Iris pigment epithelial cell (primary cell): ENCODE measurements around the gene ORAI3.
A peak's percentile ranks its signal among the peaks of the same experiment; 100 is the strongest.

Experiments used
- DNase-seq: peaks from one replicate; pipeline ENCODE4 v3.0.0-alpha.2; 2011; ENCODE audit warnings: low read depth

ORAI3 gene

DNA sequence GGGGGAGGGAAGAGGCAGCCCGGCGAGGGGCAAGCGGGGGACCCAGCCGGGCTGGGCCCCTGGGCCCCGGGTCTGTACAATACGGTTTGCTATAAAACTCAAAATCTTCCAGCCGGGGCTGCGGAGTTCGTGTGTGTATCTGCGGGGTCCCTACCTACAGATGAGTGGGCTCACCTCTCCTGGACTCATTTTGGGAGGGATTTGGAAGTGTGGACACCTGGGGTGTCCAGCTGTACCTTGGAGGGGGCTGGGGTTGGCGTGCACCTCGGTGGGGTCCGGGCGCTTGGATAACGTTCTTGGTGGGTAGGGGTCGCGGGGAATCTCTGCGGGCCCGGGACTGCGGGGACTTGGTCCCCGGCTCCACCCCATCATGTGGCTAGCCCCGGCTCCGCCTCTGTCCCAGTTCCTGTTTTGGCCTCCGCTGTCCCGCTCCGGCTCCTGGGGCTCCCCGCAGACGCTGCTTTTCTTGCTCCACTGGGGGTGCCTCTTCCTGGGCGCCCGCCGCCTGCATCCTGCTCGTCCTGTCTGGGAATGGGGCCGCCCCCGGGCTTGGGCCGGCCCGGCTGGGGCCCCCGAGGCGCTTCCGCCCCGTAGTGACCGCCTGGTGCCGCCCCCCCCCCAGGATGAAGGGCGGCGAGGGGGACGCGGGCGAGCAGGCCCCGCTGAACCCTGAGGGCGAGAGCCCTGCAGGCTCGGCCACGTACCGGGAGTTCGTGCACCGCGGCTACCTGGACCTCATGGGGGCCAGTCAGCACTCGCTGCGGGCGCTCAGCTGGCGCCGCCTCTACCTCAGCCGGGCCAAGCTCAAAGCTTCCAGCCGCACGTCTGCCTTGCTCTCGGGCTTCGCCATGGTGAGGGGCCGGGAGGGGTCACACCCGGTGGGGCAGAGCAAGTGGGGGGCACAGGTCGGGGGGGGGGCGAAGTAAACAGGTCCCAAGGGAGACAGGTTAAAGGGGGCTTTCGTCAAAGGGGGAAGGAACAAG lies at the start of gene ORAI3:
ORAI3 (plus strand) TSS at position 402 of the 983 bp plus-strand sequence; CDS start at position 624, 222 bp downstream.
- DNase-seq: peak; percentile 63

- no peak for DNase-seq
Measured at GRCh38 chr16:30899794-30900193, 49.1 kb upstream of the ORAI3 start.

DNA sequence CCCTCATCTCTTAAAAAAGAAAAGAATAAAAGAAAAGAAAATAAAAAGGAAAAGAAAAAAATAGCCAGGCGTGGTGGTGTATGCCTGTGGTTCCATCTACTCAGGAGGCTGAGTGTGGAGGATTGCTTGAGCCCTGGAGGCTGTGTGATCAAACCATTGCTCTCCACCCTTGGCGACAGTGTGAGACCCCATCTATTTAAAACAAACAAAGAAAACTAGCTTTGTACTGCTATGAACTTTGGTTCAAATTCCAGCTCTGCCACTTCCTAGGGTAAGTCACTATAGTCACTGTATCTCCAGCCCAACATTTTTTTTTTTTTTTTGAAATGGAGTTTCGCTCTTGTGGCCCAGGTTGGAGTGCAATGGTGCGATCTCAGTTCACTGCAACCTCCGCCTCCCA lies 48.3 kb upstream of the ORAI3 start:
- no peak for DNase-seq

GRCh38 chr16:30901201-30902028 lies 47.5 kb upstream of the ORAI3 start:
- no peak for DNase-seq

- peak; percentile 67 for DNase-seq
Measured at GRCh38 chr16:30902029-30902972, 46.6 kb upstream of the ORAI3 start.

- no peak for DNase-seq
Measured at GRCh38 chr16:30903002-30903401, 45.9 kb upstream of the ORAI3 start.

- no peak for DNase-seq
Measured at GRCh38 chr16:30903596-30903995, 45.3 kb upstream of the ORAI3 start.

GRCh38 chr16:30904114-30904780 lies 44.6 kb upstream of the ORAI3 start:
- DNase-seq: no peak

DNA sequence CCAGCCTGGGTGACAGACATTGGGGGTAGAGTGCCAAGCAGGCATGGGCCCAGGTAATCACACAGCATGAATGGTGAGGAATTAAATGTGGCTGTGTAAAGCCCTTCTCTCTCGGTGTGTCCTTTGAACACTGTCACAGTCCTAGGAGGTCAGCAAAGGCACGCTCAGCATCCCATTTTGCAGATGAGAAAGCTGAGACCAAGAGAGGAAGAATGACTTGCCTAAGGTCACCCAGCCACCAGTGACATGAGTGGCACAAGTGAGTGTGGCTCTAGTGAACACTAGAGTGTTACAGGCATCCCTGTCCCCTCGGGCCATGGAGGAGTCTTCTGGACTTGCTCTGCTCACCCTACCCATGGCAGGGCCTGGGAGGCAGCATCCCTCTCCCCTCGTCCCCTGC lies 41.8 kb upstream of the ORAI3 start:
- no peak for DNase-seq

DNA sequence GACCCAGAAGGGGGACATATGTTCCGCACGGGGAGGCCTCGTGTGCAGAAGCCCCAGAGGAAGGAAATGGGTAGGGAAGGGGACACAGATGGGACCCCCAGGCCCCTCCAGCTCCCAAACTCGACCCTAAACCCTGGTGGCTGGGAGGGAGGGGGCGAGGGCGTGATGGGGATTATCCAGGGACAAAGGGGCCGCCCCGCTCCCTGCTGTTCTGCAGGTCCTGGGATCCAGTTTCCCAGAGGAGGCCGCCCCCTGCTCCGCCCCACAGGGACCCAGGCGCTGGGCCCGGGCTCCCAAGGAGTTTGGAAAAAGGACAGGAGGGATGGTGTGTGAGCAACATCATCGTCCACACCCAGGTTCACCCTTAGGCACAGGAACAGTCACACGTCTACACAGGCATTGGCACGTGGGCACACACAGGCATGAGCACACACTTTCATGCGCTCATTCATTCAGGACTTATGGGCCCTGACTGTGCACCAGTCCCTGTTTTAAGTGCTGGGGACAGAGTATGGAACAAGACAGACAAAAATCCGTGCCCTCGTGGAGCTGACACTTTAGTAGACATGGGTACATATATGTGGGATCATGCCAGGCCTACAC lies 38.3 kb upstream of the ORAI3 start:
- no peak for DNase-seq

DNA sequence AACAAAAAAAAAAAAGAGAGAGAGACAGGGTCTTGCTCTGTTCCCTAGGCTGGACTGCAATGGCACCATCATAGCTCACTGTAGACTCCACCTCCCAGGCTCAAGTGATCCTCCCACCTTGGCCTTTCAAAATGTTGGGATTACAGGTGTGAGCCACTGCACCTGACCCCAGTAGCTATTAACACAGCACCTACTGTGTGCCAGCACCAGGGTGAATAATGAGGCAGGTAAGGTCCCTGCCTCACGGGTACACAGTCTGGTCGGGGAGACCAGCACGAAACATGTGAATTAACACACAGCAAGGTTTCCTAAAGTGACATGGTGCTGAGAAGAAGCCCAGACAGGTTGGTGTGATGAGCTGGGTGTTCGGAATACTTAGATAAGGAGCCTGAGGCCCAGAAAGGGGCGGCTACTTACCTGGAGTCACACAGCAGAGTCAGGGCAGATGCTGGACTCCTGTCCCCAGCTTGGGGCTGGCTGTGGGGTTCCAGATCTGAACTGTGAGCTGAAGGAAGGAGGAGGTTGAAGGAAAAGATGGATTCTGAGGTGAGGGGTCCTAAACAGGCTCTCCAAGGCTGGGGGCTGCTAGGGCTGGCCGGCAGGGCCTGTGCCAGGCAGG lies 36.0 kb upstream of the ORAI3 start:
- DNase-seq: no peak

DNA sequence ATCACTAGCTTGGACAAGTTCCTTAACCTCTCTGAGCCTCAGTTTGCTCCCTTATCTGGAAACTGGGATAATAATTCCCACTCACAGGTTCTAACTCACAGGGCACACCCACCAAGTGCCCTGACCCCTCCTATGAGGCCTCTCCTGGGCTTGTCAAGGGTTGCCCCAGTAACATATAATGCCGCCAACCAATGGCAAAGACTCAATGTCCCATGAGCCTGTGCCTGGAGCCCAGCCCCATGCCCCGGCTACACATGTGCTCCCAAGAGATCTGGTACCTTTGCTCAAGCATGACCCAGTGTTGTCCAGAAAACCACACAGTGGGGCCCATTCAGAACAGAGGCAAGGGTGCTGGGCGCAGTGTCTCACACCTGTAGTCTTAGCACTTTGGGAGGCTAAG lies 34.0 kb upstream of the ORAI3 start:
- no peak for DNase-seq

DNA sequence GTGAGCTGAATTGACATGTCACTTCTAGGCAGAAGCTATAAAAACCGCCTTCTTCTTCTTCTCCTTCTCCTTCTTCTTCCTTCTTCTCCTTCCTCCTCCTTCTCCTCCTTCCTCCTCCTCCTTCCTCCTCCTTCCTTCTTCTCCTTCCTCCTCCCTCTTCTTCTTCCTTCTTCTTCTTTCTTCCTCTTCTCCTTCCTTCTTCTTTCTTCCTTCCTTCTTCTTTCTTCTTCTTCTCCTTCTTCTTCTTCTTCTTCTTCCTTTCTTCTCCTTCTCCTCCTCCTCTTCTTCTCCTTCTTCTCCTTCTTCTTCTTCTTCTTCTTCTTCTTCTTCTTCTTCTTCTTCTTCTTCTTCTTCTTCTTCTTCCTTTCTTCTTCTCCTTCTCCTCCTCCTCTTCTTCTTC lies 30.3 kb upstream of the ORAI3 start:
- no peak for DNase-seq

GRCh38 chr16:30920891-30921290 lies 28.0 kb upstream of the ORAI3 start:
- no peak for DNase-seq

DNA sequence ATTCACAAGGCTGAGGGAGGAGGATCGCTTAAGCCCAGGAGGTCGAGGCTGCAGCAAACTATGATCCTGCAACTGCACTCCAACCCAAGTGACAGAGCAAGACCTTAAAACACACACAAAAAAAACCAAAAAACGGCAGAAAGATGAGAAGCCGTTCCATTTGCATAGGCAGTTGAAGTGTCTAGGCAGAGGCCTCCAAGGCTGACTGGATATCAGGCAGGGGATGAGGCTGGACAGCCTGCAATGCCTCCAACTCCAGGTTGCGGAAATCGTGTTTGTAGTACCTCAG lies 27.5 kb upstream of the ORAI3 start:
- DNase-seq: no peak

GRCh38 chr16:30921748-30922419 lies 27.0 kb upstream of the ORAI3 start:
- DNase-seq: peak; percentile 92

DNA sequence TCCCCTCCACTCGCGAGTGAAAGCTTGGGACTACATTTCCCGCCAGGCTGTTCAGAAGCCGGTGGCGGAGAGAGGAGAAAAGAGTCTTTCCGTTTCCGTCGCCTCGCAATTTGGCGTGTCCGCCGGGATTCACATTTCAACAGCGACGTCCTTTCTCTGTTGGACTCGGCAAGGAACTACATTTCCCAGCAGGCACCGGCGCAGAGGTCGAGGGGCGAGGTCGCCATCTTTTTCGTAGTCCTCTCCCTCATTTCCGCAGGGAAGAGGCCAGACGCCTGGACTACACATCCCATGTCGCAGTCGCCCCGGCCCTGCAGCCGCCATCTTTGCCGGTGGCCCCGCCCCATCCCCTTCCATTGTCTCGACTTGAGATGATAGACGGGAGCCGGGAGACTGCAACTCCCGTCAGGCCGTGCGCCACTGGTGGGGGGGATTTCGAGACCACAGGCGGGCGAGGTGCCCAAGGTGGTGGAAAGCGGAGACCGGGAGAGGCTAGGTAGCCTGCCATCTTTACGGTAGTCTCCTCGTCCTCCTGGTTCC lies 26.4 kb upstream of the ORAI3 start:
- peak; percentile 100 for DNase-seq

- peak; percentile 100 for DNase-seq
Measured at GRCh38 chr16:30922960-30923535, 25.8 kb upstream of the ORAI3 start.

DNA sequence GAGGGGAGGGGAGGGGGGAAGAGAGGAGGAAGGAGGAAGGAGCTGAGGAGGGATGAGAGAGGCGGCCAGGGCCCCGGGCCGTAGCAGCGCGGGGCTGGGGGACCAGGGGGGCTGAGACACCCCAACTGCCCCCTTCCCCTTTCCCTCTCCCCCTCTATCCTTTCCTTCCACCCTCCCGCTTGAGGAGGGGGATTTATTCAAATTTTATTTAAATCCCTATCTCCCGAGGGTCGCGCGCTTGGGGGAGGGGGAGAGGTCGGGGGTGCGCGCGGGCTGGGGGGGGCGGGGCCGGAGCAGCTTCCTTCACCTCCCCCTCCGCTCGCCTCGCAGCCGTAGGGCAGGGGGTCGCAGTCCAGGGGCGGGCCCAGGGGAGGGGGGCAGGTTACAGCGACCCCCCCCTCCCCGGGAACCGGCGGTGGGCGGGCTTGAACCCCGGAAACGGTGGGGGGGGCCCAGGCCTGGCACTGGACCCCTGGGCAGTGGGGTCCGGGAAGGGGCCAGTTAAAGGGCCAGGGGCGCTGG lies 25.3 kb upstream of the ORAI3 start, which contains the start of gene FBXL19:
FBXL19 (plus strand) TSS at position 19 of the 522 bp plus-strand sequence. CDS start 2,183 bp downstream, outside the sequence.
- no peak for DNase-seq
